MM.1S (cell line): ENCODE data around the gene ZNF81.

Source experiments
- DNase-seq: peaks from one replicate; pipeline ENCODE4 v3.0.0-alpha.2; 2015
- H2AFZ ChIP-seq: fragments of 300-600 bp; sonication (generic); 2 replicates; pipeline ENCODE4 v1.6.0; 2016; ENCODE audit warnings: antibody characterized with exemption, low read length
- H3F3A ChIP-seq: fragments of 300-600 bp; sonication (generic); 2 replicates; pipeline ENCODE4 v1.6.1; 2016; ENCODE audit warnings: mild to moderate bottlenecking, antibody characterized with exemption, low read length, moderate library complexity, mixed read lengths; ENCODE audit not compliant: insufficient read depth
- H3K27ac ChIP-seq: fragments of 300-600 bp; sonication (generic); 2 replicates; pipeline ENCODE4 v1.5.1; 2016; ENCODE audit warnings: mild to moderate bottlenecking, low read length
- H3K27me3 ChIP-seq: fragments of 300-600 bp; sonication (generic); replicated peaks from 2 replicates; pipeline ENCODE4 v1.6.0; 2016; ENCODE audit warnings: low read length; ENCODE audit not compliant: insufficient read depth
- H3K36me3 ChIP-seq: fragments of 300-600 bp; sonication (generic); replicated peaks from 2 replicates; pipeline ENCODE4 v1.6.1; 2016; ENCODE audit warnings: mild to moderate bottlenecking, low read length, mixed read lengths; ENCODE audit not compliant: insufficient read depth
- H3K4me1 ChIP-seq: fragments of 300-600 bp; sonication (generic); 2 replicates; pipeline ENCODE4 v1.6.1; 2016; ENCODE audit warnings: low read length, mixed read lengths
- H3K4me2 ChIP-seq: fragments of 300-600 bp; sonication (generic); 2 replicates; pipeline ENCODE4 v1.6.0; 2016; ENCODE audit warnings: low read depth, low read length
- H3K4me3 ChIP-seq: fragments of 300-600 bp; sonication (generic); 2 replicates; pipeline ENCODE4 v1.5.1; 2016; ENCODE audit warnings: low read length, mixed read lengths
- H3K79me2 ChIP-seq: fragments of 300-600 bp; sonication (generic); 2 replicates; pipeline ENCODE4 v1.6.1; 2016; ENCODE audit warnings: mixed run types, low read length, mixed read lengths
- H3K9ac ChIP-seq: fragments of 300-600 bp; sonication (generic); 2 replicates; pipeline ENCODE4 v1.6.1; 2016; ENCODE audit warnings: low read length, mixed read lengths
- H3K9me2 ChIP-seq: fragments of 300-600 bp; sonication (generic); replicated peaks from 2 replicates; pipeline ENCODE4 v1.6.1; 2016; ENCODE audit warnings: mild to moderate bottlenecking, low read length, mixed read lengths; ENCODE audit not compliant: insufficient read depth
- H3K9me3 ChIP-seq: fragments of 300-600 bp; sonication (generic); replicated peaks from 2 replicates; pipeline ENCODE4 v1.6.1; 2016; ENCODE audit warnings: mild to moderate bottlenecking, low read length, mixed read lengths; ENCODE audit not compliant: insufficient read depth
- H4K20me1 ChIP-seq: fragments of 300-600 bp; sonication (generic); 2 replicates; pipeline ENCODE4 v1.6.1; 2016; ENCODE audit warnings: mild to moderate bottlenecking, low read length, moderate library complexity, mixed read lengths; ENCODE audit not compliant: insufficient read depth
- EZH2 ChIP-seq: fragments of 300-600 bp; sonication (generic); optimal IDR thresholded peaks from 2 replicates; pipeline ENCODE3; 2017; ENCODE audit warnings: low read depth, mild to moderate bottlenecking, antibody characterized with exemption, low read length, mixed read lengths
- EZH2phosphoT487 ChIP-seq: fragments of 300-600 bp; sonication (generic); IDR thresholded peaks from 2 replicates; pipeline ENCODE4 v1.6.1; 2018; ENCODE audit warnings: antibody characterized with exemption, low read length
- TF ChIP-seq, protein P1 (sequence below): fragments of 300-600 bp; sonication (generic); IDR thresholded peaks from 2 replicates; pipeline ENCODE4 v1.5.1; 2016; ENCODE audit warnings: antibody characterized with exemption, low read length, mixed read lengths

Gene ZNF81

GRCh38 chrX:47836164-47837072, at the start of gene ZNF81:
ZNF81 (plus strand) TSS chrX:47836902; CDS start chrX:47846268, 9,366 bp downstream.
- Histone ChIP-seq H3K27ac (peak within 1 kb of the TSS; percentile 9; the same call in 1 of the 2 replicates), H2AFZ (peak within 1 kb of the TSS; percentile 80), H3K4me1 (no peaks in the 10 kb centered on the region), H3K9ac (peak within 1 kb of the TSS; percentile 72), H3K79me2 (no peaks in the 10 kb centered on the region), H3K36me3 (no peaks in the 10 kb centered on the region), H3K9me2 (no peaks in the 10 kb centered on the region), H3K4me2 (peak within 1 kb of the TSS; percentile 58), H3K4me3 (peak within 1 kb of the TSS; percentile 80), H4K20me1 (no peaks in the 10 kb centered on the region), H3K27me3 (no peaks in the 10 kb centered on the region), H3F3A (no peaks in the 10 kb centered on the region), H3K9me3 (no peaks in the 10 kb centered on the region)
- TF ChIP-seq EZH2 = no peak
- TF ChIP-seq, protein P1, sequence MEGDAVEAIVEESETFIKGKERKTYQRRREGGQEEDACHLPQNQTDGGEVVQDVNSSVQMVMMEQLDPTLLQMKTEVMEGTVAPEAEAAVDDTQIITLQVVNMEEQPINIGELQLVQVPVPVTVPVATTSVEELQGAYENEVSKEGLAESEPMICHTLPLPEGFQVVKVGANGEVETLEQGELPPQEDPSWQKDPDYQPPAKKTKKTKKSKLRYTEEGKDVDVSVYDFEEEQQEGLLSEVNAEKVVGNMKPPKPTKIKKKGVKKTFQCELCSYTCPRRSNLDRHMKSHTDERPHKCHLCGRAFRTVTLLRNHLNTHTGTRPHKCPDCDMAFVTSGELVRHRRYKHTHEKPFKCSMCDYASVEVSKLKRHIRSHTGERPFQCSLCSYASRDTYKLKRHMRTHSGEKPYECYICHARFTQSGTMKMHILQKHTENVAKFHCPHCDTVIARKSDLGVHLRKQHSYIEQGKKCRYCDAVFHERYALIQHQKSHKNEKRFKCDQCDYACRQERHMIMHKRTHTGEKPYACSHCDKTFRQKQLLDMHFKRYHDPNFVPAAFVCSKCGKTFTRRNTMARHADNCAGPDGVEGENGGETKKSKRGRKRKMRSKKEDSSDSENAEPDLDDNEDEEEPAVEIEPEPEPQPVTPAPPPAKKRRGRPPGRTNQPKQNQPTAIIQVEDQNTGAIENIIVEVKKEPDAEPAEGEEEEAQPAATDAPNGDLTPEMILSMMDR = no peak
- no peak for TF ChIP-seq EZH2phosphoT487
- peak; percentile 92 for DNase-seq

DNA sequence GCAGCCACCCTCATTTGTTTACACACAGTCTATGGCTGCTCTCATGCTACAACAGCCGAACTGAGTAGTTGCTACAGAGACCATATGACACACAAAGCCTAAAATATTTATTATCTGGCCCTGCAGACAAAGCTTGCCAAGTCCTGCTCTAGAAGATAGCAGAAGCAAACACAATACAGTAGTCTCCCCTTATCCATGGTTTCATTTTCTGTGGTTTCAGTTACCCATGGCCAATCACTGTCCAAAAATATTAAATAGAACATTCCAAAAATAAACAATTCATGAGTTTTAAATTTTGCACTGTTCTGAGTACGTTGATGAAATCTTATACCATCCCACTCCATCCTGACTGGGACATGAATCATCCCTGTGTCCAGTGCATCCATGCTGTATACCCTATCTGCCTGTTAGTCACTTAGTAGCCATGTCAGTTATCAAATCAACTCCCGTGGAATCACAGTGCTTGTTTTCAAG, 40.2 kb upstream of the ZNF81 start:
- Histone ChIP-seq H3K27ac (no peak overlapping the region), H3K4me1 (no peaks in the 10 kb centered on the region; the same call in 1 of the 2 replicates), H3K4me3 (no peak overlapping the region), H3K27me3 (no peaks in the 10 kb centered on the region), H3K4me2 (no peak overlapping the region), H3K79me2 (no peaks in the 10 kb centered on the region), H4K20me1 (no peaks in the 10 kb centered on the region), H3K9ac (no peak overlapping the region), H3K9me3 (no peaks in the 10 kb centered on the region), H3K36me3 (no peaks in the 10 kb centered on the region), H3F3A (no peaks in the 10 kb centered on the region), H3K9me2 (no peaks in the 10 kb centered on the region), H2AFZ (no peak overlapping the region)
- no peak for DNase-seq
- TF ChIP-seq EZH2 = no peak
- TF ChIP-seq, protein P1 = no peak
- no peak for TF ChIP-seq EZH2phosphoT487

DNA sequence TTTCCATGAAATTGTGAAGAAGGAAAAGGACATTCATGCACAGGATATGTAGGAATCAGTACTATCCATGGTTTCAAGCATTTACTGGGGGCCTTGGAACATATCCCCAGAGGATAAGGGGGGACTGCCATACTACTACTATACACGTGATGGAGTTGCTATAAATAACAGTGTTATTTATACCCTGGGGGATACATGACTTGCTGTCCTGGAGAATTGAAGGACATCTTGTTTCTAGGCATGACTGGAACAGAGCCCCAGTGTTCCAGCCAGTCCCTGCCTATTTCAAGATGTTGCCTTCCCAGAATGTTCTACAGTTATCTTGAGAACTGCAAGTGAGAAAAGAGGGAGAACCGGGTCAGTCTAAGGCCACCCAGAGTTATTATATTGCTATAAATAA, 39.6 kb upstream of the ZNF81 start:
- H3K27ac ChIP-seq = no peak overlapping the region

More for the DNA sequence above, 39.6 kb upstream of the ZNF81 start:
- H3K9ac ChIP-seq = no peak overlapping the region
- no peak overlapping the region for H3K4me3 ChIP-seq
- no peak for DNase-seq
- H2AFZ ChIP-seq = no peak overlapping the region
- H4K20me1 ChIP-seq = no peaks in the 10 kb centered on the region
- H3F3A ChIP-seq = no peaks in the 10 kb centered on the region
- H3K4me2 ChIP-seq = no peak overlapping the region
- TF ChIP-seq EZH2phosphoT487 = no peak
- no peak for TF ChIP-seq EZH2
- TF ChIP-seq, protein P1 = no peak
- no peaks in the 10 kb centered on the region for H3K36me3 ChIP-seq
- no peaks in the 10 kb centered on the region for H3K27me3 ChIP-seq
- no peaks in the 10 kb centered on the region; the same call in 1 of the 2 replicates for H3K4me1 ChIP-seq
- no peaks in the 10 kb centered on the region for H3K9me2 ChIP-seq
- no peaks in the 10 kb centered on the region for H3K79me2 ChIP-seq
- H3K9me3 ChIP-seq = no peaks in the 10 kb centered on the region
